SIG-M5 treated with dmso at 0.1 percent for 504 hours (cell line): ENCODE data around the gene BCOR.

Experiments used
- DNase-seq: peaks from one replicate; lab custom pipeline; 2025; ENCODE audit not compliant: unreplicated experiment; lab: John Stamatoyannopoulos, UW

Gene BCOR

GRCh38 chrX:40037367-40037766 is 60.4 kb downstream of the BCOR start:
- DNase-seq, result no peak

- no peak for DNase-seq
Observed at GRCh38 chrX:40035726-40036125, 62.0 kb downstream of the BCOR start.

DNA sequence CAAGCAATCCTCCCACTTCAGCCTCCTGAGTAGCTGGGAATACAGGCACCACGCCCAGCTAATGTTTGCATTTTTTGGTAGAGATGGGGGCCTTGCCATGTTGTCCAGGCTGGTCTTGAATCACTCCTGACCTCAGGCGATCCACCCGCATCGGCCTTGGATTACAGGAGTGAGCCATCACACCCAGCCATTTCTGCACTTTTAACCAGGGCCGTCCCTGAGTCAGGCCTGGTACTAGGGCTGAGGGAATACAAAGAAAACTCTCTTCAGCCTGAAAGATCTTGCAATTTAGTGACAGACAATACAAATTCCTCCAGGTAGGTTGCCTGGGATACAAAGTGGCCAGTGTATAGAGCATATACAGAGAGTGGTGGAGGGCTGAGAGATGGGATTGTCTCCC is 65.8 kb downstream of the BCOR start:
- no peak for DNase-seq

GRCh38 chrX:40030205-40030604 is 67.6 kb downstream of the BCOR start:
- DNase-seq, result no peak

- DNase-seq, result no peak
Observed at GRCh38 chrX:40022421-40022820, 75.3 kb downstream of the BCOR start.

GRCh38 chrX:40021647-40022046 is 76.1 kb downstream of the BCOR start:
- no peak for DNase-seq

- no peak for DNase-seq
Observed at GRCh38 chrX:40019541-40019940, 78.2 kb downstream of the BCOR start.

- DNase-seq, result no peak
Observed at GRCh38 chrX:40018041-40018440, 79.7 kb downstream of the BCOR start.

DNA sequence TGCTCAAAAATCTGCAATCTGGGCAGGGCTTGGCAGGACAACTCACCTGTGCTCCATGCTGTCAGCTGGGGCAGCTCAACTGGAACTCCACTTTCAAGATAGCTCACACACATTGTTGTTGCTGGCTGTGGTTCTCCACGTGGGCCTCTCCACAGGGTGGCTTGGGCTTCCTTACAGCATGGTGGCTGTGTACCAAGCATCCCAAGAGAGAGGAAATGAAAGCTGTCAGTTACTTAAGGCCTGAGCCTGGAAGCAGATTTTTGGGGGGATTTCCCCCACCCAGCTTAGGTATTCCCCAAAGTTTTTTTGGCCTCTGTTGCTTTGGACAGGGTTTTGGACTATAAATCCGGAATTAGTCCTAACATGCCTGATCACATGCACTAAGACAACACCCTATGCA is 81.0 kb downstream of the BCOR start:
- no peak for DNase-seq

DNA sequence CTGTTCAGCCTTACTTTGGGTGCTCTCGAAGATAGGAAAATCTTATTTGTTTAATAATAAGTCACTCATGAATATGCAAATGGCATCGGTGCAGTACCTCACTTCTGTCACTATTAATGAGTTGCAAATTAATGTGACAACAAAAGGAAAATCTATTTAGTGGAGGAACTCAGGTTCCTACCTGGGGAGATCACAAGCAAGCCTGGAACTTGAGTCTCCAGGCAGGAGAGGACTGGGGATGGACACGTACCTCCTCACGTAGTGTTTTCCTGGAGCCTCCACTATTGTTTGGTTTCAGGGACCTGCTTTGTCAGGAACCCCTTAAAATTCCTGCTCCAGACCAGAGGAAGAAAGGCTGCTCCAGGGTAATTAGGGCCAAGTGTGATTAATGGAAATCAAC is 82.1 kb downstream of the BCOR start:
- no peak for DNase-seq

GRCh38 chrX:40013266-40014195 is 84.2 kb downstream of the BCOR start:
- peak; percentile 23 for DNase-seq

DNA sequence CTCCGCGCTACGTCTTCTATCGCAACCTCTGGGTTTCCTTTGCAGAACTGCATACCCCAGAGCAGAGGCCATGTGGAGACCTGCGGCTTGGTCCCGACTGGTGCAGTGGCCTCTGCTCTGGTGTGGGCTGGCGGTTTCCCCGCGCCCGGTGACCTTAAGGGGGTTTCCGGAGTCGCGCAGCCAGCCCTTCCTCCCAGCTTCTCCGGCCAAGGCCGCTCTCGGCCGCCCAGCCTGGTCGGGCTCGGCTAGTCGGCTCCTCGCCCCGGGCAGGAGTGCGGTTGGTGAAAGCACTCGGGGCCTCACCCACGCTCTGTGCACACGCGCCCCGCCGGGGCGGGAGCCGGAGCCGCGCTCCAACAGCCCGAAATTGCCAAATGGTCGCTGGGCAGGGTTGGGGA is 84.9 kb downstream of the BCOR start:
- no peak for DNase-seq

DNA sequence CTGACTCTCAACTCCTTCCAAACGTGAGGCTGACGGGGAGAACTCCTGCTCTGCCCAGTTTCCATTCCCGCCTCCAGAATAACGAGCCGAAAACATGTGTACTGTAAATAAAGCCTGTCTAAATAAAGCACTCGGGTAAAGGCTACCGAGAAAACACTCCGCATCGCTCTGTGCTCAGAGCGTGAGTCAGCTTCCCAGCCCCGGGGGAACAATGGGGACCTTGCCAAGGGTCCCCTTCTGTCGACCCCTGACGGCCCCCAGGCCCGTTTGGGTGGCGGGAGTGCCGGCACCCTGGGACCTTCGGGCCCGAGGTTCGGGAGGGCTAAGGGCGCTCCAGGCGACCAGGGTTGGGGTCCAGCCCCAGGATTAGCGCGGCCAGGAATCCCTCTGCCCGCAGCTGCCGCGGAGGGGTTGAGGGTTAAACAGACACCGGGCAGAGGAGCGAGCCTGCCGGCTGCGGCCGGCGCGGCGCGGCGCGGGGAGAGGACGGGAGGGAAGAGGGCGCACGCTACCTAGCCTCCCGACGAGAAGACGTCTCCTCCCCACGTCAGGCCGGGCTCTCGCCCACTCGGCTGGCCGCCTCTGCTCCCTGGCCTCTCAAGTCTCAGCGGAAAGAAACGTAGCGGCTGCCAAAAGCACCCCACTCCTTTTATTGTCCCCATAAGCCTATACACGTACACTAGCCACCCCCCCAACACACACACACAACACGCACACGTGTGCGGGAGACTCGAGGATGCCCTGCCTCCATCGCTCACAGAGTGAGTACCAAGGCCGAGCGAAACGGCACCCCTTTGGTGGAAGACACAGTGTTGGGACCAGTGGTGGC is 85.5 kb downstream of the BCOR start:
- no peak for DNase-seq

DNA sequence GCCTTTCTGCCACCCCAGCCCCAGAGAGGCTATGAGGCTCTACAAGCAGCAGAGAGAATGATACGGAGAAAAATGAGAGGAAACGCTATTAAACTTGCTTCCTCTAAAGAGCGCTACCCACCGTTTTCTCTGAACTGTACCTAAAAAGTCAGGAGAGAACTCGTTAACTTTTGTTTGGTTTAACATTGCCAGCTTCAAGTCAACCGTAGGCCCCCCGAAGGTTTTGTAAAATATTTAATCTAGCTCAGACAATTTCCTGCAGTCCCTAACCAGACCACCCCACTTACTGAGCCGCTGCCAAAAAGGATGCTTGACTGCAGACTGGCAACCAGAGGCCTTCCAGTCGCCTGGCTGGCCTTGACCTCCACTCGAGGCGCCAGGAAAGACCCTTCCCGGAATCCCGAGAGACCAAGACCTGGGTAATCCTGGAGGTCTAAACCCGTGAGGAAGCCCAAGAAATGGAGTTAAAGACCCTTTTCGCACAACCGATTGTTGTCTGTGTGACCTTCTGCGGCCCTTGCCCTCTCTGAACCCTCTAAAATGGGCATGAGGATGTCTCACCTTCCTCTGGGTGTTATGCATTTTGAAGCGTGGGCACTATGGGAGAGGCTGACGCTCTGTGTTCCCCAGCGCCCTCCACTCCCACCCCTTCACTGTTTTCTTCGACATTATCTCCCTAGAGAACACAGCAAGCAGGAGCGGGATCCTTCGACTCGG is 86.3 kb downstream of the BCOR start:
- DNase-seq, result no peak

DNA sequence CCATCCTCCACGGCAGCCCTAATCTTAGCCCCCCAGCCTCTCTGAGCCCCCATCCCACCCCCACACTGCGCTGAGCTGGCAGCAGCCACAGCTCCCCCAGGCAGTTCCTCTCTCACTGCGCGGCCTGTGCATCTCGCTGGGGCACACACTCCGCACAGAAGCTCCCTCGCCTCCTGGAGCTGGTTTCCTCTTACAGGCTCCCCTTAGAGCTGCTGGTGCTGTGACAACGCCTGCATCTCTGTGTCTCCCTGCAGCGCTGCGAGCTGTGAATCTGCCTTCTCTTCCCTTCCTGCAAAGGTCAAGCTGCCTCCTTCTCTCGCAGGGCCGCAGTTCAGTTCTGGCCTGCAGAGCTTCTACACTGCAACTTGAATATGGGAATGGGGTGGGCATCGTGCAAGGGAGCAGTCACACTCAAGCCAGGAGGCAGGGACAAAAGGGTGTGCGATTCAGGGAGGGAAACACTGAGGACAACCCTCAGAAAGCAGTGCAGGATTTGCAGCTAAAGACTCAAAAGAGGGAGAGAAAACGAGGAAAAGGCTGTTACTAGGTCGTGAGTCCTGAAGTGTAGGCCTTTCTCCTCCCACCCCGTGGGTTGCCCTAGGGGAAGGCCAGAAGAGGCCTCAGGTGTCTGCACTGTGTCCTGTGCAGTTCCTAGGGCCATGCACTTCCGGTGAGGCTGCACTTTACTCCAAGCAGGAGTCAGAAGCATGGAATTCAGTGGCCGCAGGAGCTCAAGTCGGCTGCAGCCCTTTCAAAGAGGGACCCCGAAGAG is 87.0 kb downstream of the BCOR start:
- peak; percentile 69 for DNase-seq

- no peak for DNase-seq
Observed at GRCh38 chrX:40009890-40010289, 87.9 kb downstream of the BCOR start.

- DNase-seq, result no peak
Observed at GRCh38 chrX:40009462-40009851, 88.3 kb downstream of the BCOR start.

DNA sequence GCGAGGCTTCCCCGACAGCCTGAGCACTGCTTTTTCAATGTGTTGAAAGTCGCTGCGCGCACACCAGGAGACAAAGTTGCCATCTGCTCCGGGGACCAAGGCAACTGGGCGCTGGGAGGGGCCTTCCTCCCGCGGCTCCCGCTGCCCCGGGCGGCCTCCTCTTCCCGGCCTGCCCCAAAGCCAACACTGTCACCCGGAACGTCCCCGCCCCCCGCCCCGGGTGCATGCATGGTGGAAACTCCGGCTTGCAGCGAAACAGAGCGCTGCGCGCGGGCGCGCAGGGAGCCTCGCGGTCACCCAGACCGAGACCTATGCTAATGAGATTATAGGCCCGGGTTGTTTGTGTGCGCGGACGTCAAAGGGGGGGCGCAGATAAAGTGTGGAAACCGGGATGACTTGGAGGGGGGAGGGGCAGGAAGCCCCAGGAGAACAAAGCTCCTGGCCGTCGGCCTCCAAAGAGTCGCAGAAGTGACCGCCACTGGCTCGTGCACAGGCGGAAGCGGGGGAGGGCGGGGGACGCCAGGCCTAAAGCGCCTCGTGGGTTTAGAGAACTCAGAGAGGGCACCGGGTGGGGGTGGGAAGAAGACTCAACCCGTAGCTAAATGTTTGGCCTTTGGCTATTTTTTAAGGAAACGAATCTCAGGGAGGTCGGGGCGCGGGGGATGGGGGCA is 88.8 kb downstream of the BCOR start:
- no peak for DNase-seq

- DNase-seq, result no peak
Observed at GRCh38 chrX:40007756-40008705, 89.7 kb downstream of the BCOR start.
